H9 (cell line): ENCODE measurements around the gene CELSR2. TPM values are rescaled to one million over a fixed set of nuclear protein-coding genes. Genes with fewer than 3 reads are reported as not detected.

ENCODE experiments used
- DNase-seq: peaks from one replicate; pipeline ENCODE4 v3.0.0-alpha.2; 2017
- H2AFZ ChIP-seq: one replicate; pipeline ENCODE4 v1.6.1; 2013; ENCODE audit warnings: mild to moderate bottlenecking, low read length, control low read depth, moderate library complexity
- H2AK5ac ChIP-seq: 2 replicates; pipeline ENCODE4 v1.6.1; 2013; ENCODE audit warnings: low read length, control low read depth, mixed read lengths; ENCODE audit not compliant: insufficient read length
- H2BK120ac ChIP-seq: one replicate; pipeline ENCODE4 v1.6.1; 2013; ENCODE audit warnings: low read depth, mild to moderate bottlenecking, low read length, control low read depth, inconsistent platforms; ENCODE audit not compliant: poor library complexity, severe bottlenecking
- H2BK12ac ChIP-seq: 2 replicates; pipeline ENCODE4 v1.6.1; 2013; ENCODE audit warnings: low read length, control low read depth, mixed read lengths, low read depth; ENCODE audit not compliant: insufficient read length
- H2BK15ac ChIP-seq: 2 replicates; pipeline ENCODE4 v1.6.1; 2013; ENCODE audit warnings: low read depth, low read length, control low read depth
- H2BK20ac ChIP-seq: one replicate; pipeline ENCODE4 v1.6.1; 2013; ENCODE audit warnings: low read depth, mild to moderate bottlenecking, low read length, control low read depth, inconsistent platforms; ENCODE audit not compliant: poor library complexity, severe bottlenecking
- H2BK5ac ChIP-seq: 2 replicates; pipeline ENCODE4 v1.6.1; 2013; ENCODE audit warnings: low read length, control low read depth, mixed read lengths; ENCODE audit not compliant: insufficient read length
- H3K14ac ChIP-seq: 2 replicates; pipeline ENCODE4 v1.6.1; 2013; ENCODE audit warnings: low read length, control low read depth; ENCODE audit not compliant: insufficient read depth
- H3K18ac ChIP-seq: 2 replicates; pipeline ENCODE4 v1.6.1; 2013; ENCODE audit warnings: low read depth, mild to moderate bottlenecking, mixed read lengths, low read length, control low read depth; ENCODE audit not compliant: insufficient read length
- H3K23ac ChIP-seq: 2 replicates; pipeline ENCODE4 v1.6.1; 2013; ENCODE audit warnings: low read length, control low read depth, mixed read lengths, low read depth; ENCODE audit not compliant: insufficient read length
- H3K23me2 ChIP-seq: 2 replicates; pipeline ENCODE4 v1.6.1; 2013; ENCODE audit warnings: low read depth, mild to moderate bottlenecking, mixed read lengths, low read length, control low read depth; ENCODE audit not compliant: insufficient read length, poor library complexity, severe bottlenecking
- H3K27ac ChIP-seq: 2 replicates; pipeline ENCODE4 v1.5.1; 2013; ENCODE audit warnings: low read length, control low read depth, mixed read lengths, low read depth; ENCODE audit not compliant: insufficient read length
- H3K27me3 ChIP-seq: 2 replicates; pipeline ENCODE4 v1.6.1; 2013; ENCODE audit warnings: low read length, control low read depth, inconsistent platforms; ENCODE audit not compliant: insufficient read depth
- H3K4ac ChIP-seq: 2 replicates; pipeline ENCODE4 v1.6.1; 2013; ENCODE audit warnings: low read depth, mild to moderate bottlenecking, control low read depth, inconsistent platforms, low read length, moderate library complexity
- H3K4me1 ChIP-seq: 2 replicates; pipeline ENCODE4 v1.6.1; 2013; ENCODE audit warnings: low read length, control low read depth, inconsistent platforms; ENCODE audit not compliant: insufficient read depth
- H3K4me2 ChIP-seq: 2 replicates; pipeline ENCODE4 v1.6.1; 2013; ENCODE audit warnings: low read length, control low read depth, mixed read lengths; ENCODE audit not compliant: insufficient read length, insufficient read depth
- H3K56ac ChIP-seq: 2 replicates; pipeline ENCODE4 v1.6.1; 2013; ENCODE audit warnings: low read depth, mild to moderate bottlenecking, mixed read lengths, low read length, control low read depth; ENCODE audit not compliant: insufficient read length
- H3K79me1 ChIP-seq: 2 replicates; pipeline ENCODE4 v1.6.1; 2013; ENCODE audit warnings: low read depth, mild to moderate bottlenecking, moderate library complexity, low read length, control low read depth, inconsistent platforms; ENCODE audit not compliant: insufficient read depth, poor library complexity, severe bottlenecking
- H3K79me2 ChIP-seq: 2 replicates; pipeline ENCODE4 v1.6.1; 2013; ENCODE audit warnings: low read length, control low read depth, inconsistent platforms; ENCODE audit not compliant: insufficient read depth
- H3K9ac ChIP-seq: 2 replicates; pipeline ENCODE4 v1.6.1; 2013; ENCODE audit warnings: low read length, control low read depth, mixed read lengths; ENCODE audit not compliant: insufficient read length; ENCODE audit errors: extremely low read depth
- H3K9me3 ChIP-seq: one replicate; pipeline ENCODE4 v1.6.1; 2013; ENCODE audit warnings: low read depth, low read length, inconsistent platforms; ENCODE audit not compliant: control insufficient read depth
- H3T11ph ChIP-seq: one replicate; pipeline ENCODE4 v1.6.1; 2013; ENCODE audit warnings: mild to moderate bottlenecking, low read length, control low read depth, inconsistent platforms
- H4K20me1 ChIP-seq: one replicate; pipeline ENCODE4 v1.6.1; 2013; ENCODE audit not compliant: control insufficient read depth, insufficient read length, insufficient read depth
- H4K5ac ChIP-seq: 2 replicates; pipeline ENCODE4 v1.6.1; 2013; ENCODE audit warnings: low read depth, mild to moderate bottlenecking, mixed read lengths, low read length, control low read depth; ENCODE audit not compliant: insufficient read length
- H4K8ac ChIP-seq: replicated peaks from 2 replicates; pipeline ENCODE4 v1.6.1; 2013; ENCODE audit warnings: low read length, control low read depth, mixed read lengths, low read depth; ENCODE audit not compliant: insufficient read length
- H4K91ac ChIP-seq: 2 replicates; pipeline ENCODE4 v1.6.1; 2013; ENCODE audit warnings: low read depth, mild to moderate bottlenecking, moderate library complexity, mixed read lengths, low read length, control low read depth; ENCODE audit not compliant: insufficient read length
- H3K27ac Mint-ChIP-seq, 3 experiments: 2 replicates in 2 of 3; 3 replicates in 1 of 3; pipeline ENCODE4 v1.8.0; 2020 to 2021; ENCODE audit warnings: mixed read lengths in 3 of 3, mild to moderate bottlenecking in 1 of 3, moderate library complexity in 1 of 3
- H3K27me3 Mint-ChIP-seq: 2 replicates; pipeline ENCODE4 v1.8.0; 2021; ENCODE audit warnings: low read depth, mild to moderate bottlenecking, moderate library complexity, mixed read lengths
- H3K36me3 Mint-ChIP-seq, 3 experiments: 2 replicates in 2 of 3; 3 replicates in 1 of 3; pipeline ENCODE4 v1.8.0; 2020 to 2021; ENCODE audit warnings: low read depth in 3 of 3, mixed read lengths in 3 of 3; ENCODE audit not compliant: insufficient read depth in 1 of 3
- H3K4me1 Mint-ChIP-seq, 2 experiments: 2 replicates each; pipeline ENCODE4 v1.8.0; 2020; ENCODE audit warnings: mixed read lengths in 2 of 2
- H3K4me3 Mint-ChIP-seq, 2 experiments: 2 replicates in 1 of 2; 3 replicates in 1 of 2; pipeline ENCODE4 v1.8.0; 2020 to 2021; ENCODE audit warnings: mild to moderate bottlenecking in 2 of 2, mixed read lengths in 2 of 2, moderate library complexity in 1 of 2
- H3K9me3 Mint-ChIP-seq, 2 experiments: 2 replicates in 1 of 2; 3 replicates in 1 of 2; pipeline ENCODE4 v1.8.0; 2020; ENCODE audit warnings: mild to moderate bottlenecking in 2 of 2, mixed read lengths in 2 of 2, moderate library complexity in 1 of 2
- CTCF ChIP-seq: fragments of 200-600 bp; sonication (generic); conservative IDR thresholded peaks from 3 replicates; pipeline ENCODE4 v1.8.0; 2021; ENCODE audit warnings: antibody characterized with exemption, mild to moderate bottlenecking
- WGBS: extraction: QIAGEN DNeasy Blood & Tissue Kit; methylation state at CpG from one replicate; pipeline ENCODE4 v1.1.7; 2013; ENCODE audit warnings: missing lambda C conversion rate, low lambda C conversion rate, mixed read lengths; ENCODE audit not compliant: insufficient read length; ENCODE audit errors: extremely low coverage; 5-methylcytosine and 5-hydroxymethylcytosine counted together
- total RNA-seq: library from RNA; stranded (reverse); gene quantifications from 2 replicates; pipeline ENCODE4 v1.2.1, GENCODE V29; 2021

Gene CELSR2
- total RNA-seq, 1 experiment from 2014 or later = 29.2 TPM

GRCh38 chr1:109269981-109270622 lies 20.8 kb downstream of the CELSR2 start:
- Histone ChIP-seq H3K4me2 (no peak overlapping the region), H3K23me2 (no peaks in the 10 kb centered on the region), H3K79me1 (no peaks in the 10 kb centered on the region), H3T11ph (no peak overlapping the region), H3K27ac (no peak overlapping the region), H3K9ac (no peak overlapping the region), H3K4me1 (no peaks in the 10 kb centered on the region; the same call in 1 of the 2 replicates), H2BK120ac (no peak overlapping the region), H4K91ac (no peak overlapping the region), H3K79me2 (no peaks in the 10 kb centered on the region), H2BK20ac (no peak overlapping the region), H3K14ac (no peak overlapping the region), H4K8ac (no peak overlapping the region), H3K9me3 (no peaks in the 10 kb centered on the region), H3K4ac (no peak overlapping the region), H4K20me1 (no peaks in the 10 kb centered on the region), H2BK12ac (no peak overlapping the region), H2AFZ (no peak overlapping the region), H3K56ac (no peak overlapping the region), H2BK5ac (no peak overlapping the region), H2BK15ac (no peak overlapping the region), H3K27me3 (no peaks in the 10 kb centered on the region), H3K23ac (no peak overlapping the region), H4K5ac (no peak overlapping the region), H3K18ac (no peak overlapping the region), H2AK5ac (no peak overlapping the region)
- H3K4me1 Mint-ChIP-seq = peaks cover 13 to 14% of the 10 kb centered on the region in 2 experiments
- H3K36me3 Mint-ChIP-seq = peaks cover 9 to 52% (median 52%) of the 10 kb centered on the region in 3 experiments; a peak in 6 of 7 replicates
- TF ChIP-seq CTCF = no peak
- DNase-seq = no peak
- WGBS = no CpG with 5 or more reads among the region's 17 CpGs
- H3K9me3 Mint-ChIP-seq = no peaks in the 10 kb centered on the region; a peak in 1 of 5 replicates
- H3K27ac Mint-ChIP-seq = peak overlapping the region in 1 of 3 experiments; percentile 27; a peak in 1 of 7 replicates
- no peaks in the 10 kb centered on the region for H3K27me3 Mint-ChIP-seq
- H3K4me3 Mint-ChIP-seq = no peak overlapping the region; a peak in 1 of 5 replicates
